Transverse colon (tissue), 4 donors: ENCODE measurements around the gene NBDY.

ENCODE experiments used
- CTCF ChIP-seq, 5 experiments: fragments of 200-600 bp in 3 of 5; fragments of 450-650 bp in 2 of 5; sonication (generic) in 3 of 5; IDR thresholded peaks; 1 replicate in 2 of 5; 2 replicates in 3 of 5; pipeline ENCODE4 v1.5.1; 2016 to 2017; ENCODE audit warnings: antibody characterized with exemption in 5 of 5, inconsistent platforms in 3 of 5, mild to moderate bottlenecking in 2 of 5, moderate library complexity in 1 of 5
- EP300 ChIP-seq: sonication (generic); formaldehyde crosslinking; IDR thresholded peaks from one replicate; pipeline ENCODE4 v1.6.1; 2017; ENCODE audit warnings: antibody characterized with exemption, low read depth
- POLR2A ChIP-seq: fragments of 450-650 bp; IDR thresholded peaks from one replicate; pipeline ENCODE4 v1.6.1; 2016; ENCODE audit warnings: antibody characterized with exemption, mild to moderate bottlenecking, moderate library complexity
- POLR2AphosphoS5 ChIP-seq, 3 donors: sonication (generic); formaldehyde crosslinking; IDR thresholded peaks; one replicate each; pipeline ENCODE4 v1.6.1; 2016; ENCODE audit warnings: antibody characterized with exemption in 3 of 3

GRCh38 chrX:56802921-56803849 lies 74.1 kb downstream of the NBDY start:
- peak in 1 of 5 experiments; percentile 47 for TF ChIP-seq CTCF (IDR thresholded peaks at IDR 0.05)
- TF ChIP-seq POLR2A, result no peak
- no peak for TF ChIP-seq POLR2AphosphoS5 (IDR thresholded peaks at IDR 0.05)
- no peak for TF ChIP-seq EP300
